ENCODE data around the gene BCAR3. TPM values are rescaled to one million over a fixed set of nuclear protein-coding genes. Genes with fewer than 3 reads are reported as not detected.

The BCAR3 gene
- total RNA-seq, 2 experiments from 2014 or later, result 0.74 to 0.82 TPM

DNA sequence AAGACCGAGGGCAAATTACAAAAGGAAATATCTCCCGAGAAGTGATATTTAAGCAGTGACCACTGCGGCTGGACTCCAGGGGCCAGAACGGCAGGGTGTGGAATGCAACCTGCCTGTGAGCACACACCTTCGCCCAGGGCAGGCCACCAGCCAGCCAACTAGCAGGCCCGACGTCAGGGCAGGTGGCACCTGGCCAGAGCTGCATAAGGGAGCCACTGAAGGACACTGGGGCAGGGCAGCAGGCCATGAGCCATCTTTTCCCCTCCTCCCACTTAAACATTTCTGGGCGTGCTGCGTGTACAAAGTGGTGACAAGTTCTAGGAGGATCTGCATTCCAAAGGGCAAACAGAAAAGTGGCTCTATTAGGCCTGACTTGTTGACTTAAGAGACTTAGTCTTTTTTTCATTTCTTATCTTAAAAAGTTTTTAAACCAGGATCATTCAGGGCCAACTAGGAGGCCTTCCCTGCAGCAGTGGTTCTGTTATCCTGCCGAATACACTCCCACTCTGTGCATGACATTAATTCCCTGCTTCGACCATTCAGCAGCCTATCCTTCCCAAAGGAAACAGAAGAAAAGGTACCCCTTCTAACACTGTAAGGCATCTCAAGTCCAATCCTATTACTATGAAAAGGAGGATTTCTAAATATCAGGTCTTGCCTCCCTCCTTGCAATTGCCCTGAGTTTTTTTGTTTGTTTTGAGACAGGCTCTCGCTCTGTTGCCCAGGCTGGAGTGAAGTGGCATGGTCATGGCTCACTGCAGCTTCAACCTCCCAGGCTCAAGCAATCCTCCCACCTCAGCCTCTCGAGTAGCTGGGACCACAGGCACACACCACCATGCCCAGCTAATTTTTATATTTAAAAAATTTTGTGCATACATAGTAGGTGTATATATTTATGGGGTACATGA is 96.3 kb downstream of the BCAR3 start:
- Mint-ChIP-seq H3K4me3 (no peak overlapping the region), H3K27me3 (no peaks in the 10 kb centered on the region), H3K27ac (no peak overlapping the region), H3K9me3 (no peaks in the 10 kb centered on the region), H3K36me3 (no peaks in the 10 kb centered on the region), H3K4me1 (ENCODE audit: low read depth) (no peaks in the 10 kb centered on the region)
- intact Hi-C loops (cut with micrococcal nuclease), result no loop called here
- DNase-seq, result no peak
- ChIA-PET POLR2A (no interaction called here), CTCF (no interaction called here)

GRCh38 chr1:93584261-93585003 is 97.2 kb downstream of the BCAR3 start:
- Mint-ChIP-seq H3K27me3 (no peaks in the 10 kb centered on the region), H3K4me3 (no peak overlapping the region), H3K4me1 (ENCODE audit: low read depth) (no peaks in the 10 kb centered on the region), H3K36me3 (no peaks in the 10 kb centered on the region), H3K9me3 (no peaks in the 10 kb centered on the region), H3K27ac (no peak overlapping the region)
- CTCF ChIA-PET, result interaction anchor here (0.7 kb wide), 1 partner anchor 45 kb away, joined by 3 read pairs; no protein-coding TSS in a partner anchor
- no peak for DNase-seq
- intact Hi-C loops (cut with micrococcal nuclease), result no loop called here
- POLR2A ChIA-PET, result no interaction called here

DNA sequence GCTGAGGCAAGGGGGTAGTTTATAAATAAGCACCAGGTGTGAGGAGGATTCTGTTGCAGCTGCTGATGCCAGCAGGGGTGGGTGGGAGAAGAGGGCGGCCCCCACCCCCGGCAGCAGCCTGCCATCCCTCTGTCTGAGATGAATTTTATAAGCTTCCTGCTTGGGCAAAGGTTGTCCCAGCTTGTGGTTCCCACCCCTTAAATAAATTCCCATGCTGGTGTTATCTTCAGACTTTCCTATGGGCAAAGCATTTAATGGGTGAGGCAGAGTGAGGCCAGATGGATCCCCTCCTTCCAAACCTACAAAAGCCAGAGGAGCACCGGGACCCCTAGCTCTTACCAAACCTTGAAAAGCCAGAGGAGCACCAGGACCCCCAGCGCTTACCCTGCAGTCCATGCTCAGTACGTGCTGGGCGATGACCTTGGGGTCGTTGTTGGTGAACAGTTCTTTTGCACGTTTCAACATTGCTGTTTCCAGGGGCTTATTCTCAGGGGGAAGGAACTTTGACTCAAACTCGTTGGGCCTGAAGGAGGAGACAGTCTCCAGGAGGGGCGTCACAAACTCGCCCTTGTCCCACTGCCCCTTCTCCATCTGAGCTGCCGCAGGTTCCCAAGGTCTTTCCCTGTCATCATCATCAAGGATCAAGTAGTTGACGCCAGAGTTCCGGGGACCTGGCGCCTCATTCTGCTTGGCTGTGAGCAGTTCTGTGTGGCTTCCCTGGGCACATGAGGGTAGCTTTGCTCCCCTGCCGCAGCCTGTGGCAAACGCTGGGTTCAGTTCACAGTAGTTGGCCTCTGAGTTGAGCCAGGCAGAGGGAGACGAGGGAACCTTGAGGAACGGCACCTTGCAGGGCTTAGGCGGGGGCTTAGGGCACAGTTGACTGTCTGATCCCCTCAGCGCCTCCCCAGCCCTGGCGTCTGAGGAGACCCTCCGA is 99.5 kb downstream of the BCAR3 start:
- CTCF ChIA-PET, result interaction anchor here (1.1 kb wide), 1 partner anchor 47 kb away, joined by 3 read pairs; no protein-coding TSS in a partner anchor
- Mint-ChIP-seq H3K4me3 (no peak overlapping the region), H3K27me3 (no peaks in the 10 kb centered on the region), H3K27ac (no peak overlapping the region), H3K9me3 (no peaks in the 10 kb centered on the region), H3K4me1 (ENCODE audit: low read depth) (no peaks in the 10 kb centered on the region), H3K36me3 (no peaks in the 10 kb centered on the region)
- no peak for DNase-seq
- POLR2A ChIA-PET, result no interaction called here
- intact Hi-C loops (cut with micrococcal nuclease), result no loop called here

DNA sequence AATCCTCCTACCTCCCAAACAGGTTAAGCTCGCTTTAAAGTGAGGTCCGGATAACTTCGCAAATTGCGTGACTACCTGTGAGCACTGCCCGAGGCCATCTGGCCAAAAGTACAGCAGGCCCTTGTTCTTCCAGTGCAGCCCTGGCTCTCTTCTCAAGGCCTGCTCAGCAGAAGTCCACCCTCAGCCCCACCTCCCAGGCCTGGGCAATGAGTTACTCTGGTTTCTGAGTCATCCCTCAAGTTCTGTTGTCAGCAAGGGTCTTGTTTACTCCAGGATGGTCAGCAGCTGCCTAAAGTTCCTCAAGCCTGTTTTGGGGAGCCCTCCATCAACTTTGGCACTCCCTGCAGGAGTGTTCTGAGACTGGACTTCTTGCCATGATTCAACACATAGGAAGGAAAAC is 101.7 kb downstream of the BCAR3 start:
- no peak overlapping the region for H3K4me3 Mint-ChIP-seq
- no peak for DNase-seq
- no peaks in the 10 kb centered on the region for H3K9me3 Mint-ChIP-seq
- CTCF ChIA-PET, result no interaction called here
- no peaks in the 10 kb centered on the region for H3K36me3 Mint-ChIP-seq
- no peaks in the 10 kb centered on the region for H3K27me3 Mint-ChIP-seq
- POLR2A ChIA-PET, result no interaction called here
- H3K4me1 Mint-ChIP-seq (ENCODE audit: low read depth), result no peaks in the 10 kb centered on the region
- H3K27ac Mint-ChIP-seq, result no peak overlapping the region
- intact Hi-C loops (cut with micrococcal nuclease), result no loop called here

DNA sequence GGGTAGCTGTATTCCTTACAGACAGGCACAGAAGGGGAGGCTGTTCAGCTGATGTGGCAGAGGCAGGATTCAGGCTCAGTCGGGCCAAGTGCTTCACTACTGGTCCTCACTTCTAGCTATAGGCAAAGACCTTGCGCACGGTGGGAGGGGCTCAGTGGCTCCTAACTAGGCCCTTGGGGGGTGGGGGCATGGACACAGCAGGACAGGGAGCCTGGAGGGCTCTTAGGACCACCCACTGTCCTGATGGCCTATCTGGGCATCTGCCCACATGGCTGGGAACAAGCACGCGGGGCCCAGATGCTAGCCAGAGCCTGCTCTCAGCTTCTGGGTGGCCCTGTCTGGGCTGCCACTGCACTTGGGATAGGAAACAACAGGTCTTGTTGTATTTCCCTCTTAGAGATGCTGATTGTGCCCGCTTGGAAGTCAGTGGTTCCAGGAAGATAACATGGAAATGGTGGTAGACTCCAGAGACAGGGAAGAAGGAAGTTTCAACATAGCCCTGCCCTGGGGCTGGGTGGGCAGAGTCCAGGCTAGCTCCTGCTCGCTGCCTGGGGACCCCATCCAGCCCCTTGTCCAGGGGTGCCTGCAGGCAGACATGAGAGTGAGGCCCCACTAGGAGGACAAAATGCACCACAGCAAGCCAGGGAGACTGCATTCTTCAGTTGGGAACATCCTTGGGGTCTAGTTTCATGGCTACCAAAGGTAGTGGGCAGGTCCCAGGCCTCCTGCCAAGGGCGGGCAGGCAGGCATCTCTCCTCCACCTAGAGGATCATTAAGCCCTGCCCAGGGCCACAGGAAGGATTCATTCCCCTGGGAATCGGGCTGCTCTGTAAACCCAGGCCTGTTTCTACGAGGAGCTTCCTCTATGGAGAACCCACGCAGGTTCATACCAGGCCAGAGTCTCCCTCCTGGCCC is 102.5 kb downstream of the BCAR3 start:
- no peak for DNase-seq
- ChIA-PET POLR2A (no interaction called here), CTCF (no interaction called here)
- H3K4me3 Mint-ChIP-seq, result no peak overlapping the region
- no peak overlapping the region for H3K27ac Mint-ChIP-seq
- no peaks in the 10 kb centered on the region for H3K9me3 Mint-ChIP-seq
- H3K36me3 Mint-ChIP-seq, result no peaks in the 10 kb centered on the region
- H3K27me3 Mint-ChIP-seq, result no peaks in the 10 kb centered on the region
- intact Hi-C loops (cut with micrococcal nuclease), result no loop called here
- no peaks in the 10 kb centered on the region for H3K4me1 Mint-ChIP-seq (ENCODE audit: low read depth)

DNA sequence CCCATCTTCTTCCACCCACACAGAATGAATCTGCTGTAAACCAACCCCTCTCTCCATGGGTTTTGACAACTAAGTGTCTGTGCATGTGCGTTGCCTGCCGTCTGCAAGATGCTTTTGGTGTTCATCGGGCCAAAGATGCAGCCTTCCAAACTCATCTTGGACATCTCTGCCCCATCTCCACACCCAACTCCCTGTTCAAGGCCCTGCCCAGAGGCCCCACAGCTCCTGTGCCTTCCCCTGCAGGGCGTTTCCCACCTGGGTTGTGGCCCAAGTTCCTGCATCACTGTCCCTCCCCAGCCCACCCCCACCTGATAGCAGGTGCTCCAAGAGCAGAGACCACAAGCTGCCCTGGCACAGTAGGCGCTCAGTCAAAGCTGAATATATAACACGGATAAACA is 103.2 kb downstream of the BCAR3 start:
- Mint-ChIP-seq H3K4me3 (no peak overlapping the region), H3K27ac (no peak overlapping the region), H3K27me3 (no peaks in the 10 kb centered on the region), H3K36me3 (no peaks in the 10 kb centered on the region), H3K9me3 (no peaks in the 10 kb centered on the region), H3K4me1 (ENCODE audit: low read depth) (no peaks in the 10 kb centered on the region)
- ChIA-PET POLR2A (no interaction called here), CTCF (no interaction called here)
- no peak for DNase-seq
- intact Hi-C loops (cut with micrococcal nuclease), result no loop called here

DNA sequence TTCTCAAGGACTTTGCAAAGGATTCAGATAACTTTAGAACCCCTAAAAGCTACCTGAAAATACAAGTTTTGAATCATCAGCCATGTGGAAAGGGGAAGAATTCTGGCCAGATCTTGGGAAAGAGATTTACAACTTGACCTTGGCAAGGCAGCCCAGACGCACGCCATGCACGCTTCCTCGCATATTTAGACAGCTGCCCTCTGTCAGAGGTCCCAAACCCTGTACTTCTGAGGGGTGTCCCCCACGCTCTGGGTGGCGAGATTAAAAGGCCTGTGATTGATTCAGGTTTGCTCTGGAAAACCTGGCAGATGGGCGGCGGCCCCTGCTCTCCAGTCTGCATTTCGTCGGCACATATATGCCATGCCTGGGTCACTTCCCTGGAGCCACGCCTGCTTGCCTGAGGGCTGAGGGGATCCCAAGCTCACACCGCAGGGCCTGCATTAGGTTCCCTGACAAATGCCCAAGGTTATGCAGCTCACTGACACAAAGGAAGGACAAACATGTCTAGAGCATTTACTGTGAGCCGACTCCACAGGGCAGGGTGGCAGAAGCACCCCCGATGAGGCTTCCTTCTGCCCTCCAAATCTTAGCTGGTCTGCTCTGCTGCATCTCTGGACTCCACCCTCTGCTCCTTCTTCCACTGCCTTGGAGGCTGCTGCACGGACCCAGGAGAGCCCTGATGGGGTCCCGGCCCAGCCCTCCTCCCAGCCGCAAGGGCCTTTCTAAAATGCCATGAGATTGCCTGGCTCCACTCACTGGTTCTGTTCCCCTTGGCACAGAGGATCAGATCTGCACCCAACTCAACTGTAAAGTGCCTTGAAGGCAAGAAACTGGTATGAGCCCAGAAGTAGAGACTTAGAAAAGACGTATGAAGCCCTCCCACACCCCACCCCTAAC is 103.9 kb downstream of the BCAR3 start:
- POLR2A ChIA-PET, result no interaction called here
- H3K36me3 Mint-ChIP-seq, result no peaks in the 10 kb centered on the region
- intact Hi-C loops (cut with micrococcal nuclease), result no loop called here
- CTCF ChIA-PET, result no interaction called here
- H3K4me1 Mint-ChIP-seq (ENCODE audit: low read depth), result no peaks in the 10 kb centered on the region
- no peak overlapping the region for H3K27ac Mint-ChIP-seq
- no peaks in the 10 kb centered on the region for H3K9me3 Mint-ChIP-seq
- H3K27me3 Mint-ChIP-seq, result no peaks in the 10 kb centered on the region
- no peak overlapping the region for H3K4me3 Mint-ChIP-seq
- no peak for DNase-seq

DNA sequence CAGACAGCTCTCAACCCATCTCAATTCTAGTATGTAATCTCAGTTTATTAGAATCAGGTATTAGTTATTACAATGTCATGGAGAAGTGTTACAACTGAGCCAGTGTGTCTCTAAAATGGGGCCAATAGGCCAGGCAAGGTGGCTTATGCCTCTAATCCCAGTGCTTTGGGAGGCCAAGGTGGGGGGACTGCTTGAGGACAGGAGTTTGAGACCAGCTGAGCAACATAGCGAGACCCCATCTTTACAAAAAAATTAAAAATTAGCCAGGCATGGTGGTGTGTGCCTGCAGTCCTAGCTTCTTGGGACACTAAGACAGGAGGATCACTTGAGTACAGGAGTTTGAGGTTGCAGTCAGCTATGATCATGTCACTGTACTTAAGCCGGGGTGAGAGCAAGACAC is 104.9 kb downstream of the BCAR3 start:
- Mint-ChIP-seq H3K27me3 (no peaks in the 10 kb centered on the region), H3K9me3 (no peaks in the 10 kb centered on the region), H3K4me3 (no peak overlapping the region), H3K4me1 (ENCODE audit: low read depth) (no peaks in the 10 kb centered on the region), H3K36me3 (no peaks in the 10 kb centered on the region), H3K27ac (no peak overlapping the region)
- intact Hi-C loops (cut with micrococcal nuclease), result no loop called here
- no peak for DNase-seq
- CTCF ChIA-PET, result no interaction called here
- POLR2A ChIA-PET, result no interaction called here

DNA sequence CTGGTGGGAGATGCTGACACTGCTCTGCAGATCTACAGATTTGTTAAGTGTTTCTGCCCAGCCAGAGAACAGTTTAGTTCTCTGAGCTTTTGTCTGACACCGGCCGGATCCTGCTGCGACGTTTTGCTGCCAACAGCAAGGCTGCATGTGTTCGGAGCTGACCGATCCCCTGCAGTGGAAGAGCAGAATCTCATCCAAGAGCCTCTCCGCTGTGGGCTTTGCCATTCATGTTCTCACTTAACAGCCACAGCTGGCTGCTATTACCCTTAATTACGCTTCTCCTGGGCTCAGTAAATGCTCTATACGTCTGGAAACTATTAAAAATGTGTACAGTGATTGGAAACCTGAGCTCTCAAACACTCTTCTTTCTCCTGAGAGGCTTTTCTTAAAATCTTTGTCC is 105.3 kb downstream of the BCAR3 start:
- Mint-ChIP-seq H3K27ac (no peak overlapping the region), H3K27me3 (no peaks in the 10 kb centered on the region), H3K9me3 (no peaks in the 10 kb centered on the region), H3K4me3 (no peak overlapping the region), H3K4me1 (ENCODE audit: low read depth) (no peaks in the 10 kb centered on the region), H3K36me3 (no peaks in the 10 kb centered on the region)
- CTCF ChIA-PET, result no interaction called here
- no peak for DNase-seq
- intact Hi-C loops (cut with micrococcal nuclease), result no loop called here
- POLR2A ChIA-PET, result no interaction called here

DNA sequence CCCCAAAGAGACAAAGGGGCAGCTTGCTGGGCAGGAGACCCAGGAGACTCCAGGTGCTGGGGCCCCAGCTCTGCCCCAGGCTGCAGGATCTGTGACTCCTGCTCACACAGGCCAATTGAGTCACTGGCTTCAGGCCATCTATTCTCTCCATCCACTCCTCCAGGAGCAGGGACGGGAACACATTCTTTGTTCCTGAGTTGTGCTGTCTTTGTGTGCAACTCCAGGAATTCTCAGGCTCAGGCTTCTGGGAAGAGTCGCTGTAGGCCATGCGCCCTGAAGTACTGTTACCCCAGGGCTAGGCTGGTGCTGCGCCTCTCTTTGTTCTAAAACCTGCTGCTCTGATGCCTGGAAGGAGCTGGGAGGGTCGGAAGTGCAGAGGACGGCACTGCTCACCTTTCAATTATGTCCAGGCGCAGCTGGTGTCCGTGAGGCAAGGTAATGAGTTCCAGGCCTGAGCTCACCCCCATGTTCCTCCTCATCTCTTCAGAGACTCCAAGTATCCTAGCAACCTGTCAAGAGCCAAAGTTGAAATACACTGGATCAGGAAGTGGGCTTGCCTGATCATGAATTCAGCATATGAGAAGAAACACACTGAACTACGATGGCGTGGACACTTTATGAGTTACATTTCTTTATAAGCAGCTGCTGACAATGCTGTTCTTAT is 105.9 kb downstream of the BCAR3 start:
- Mint-ChIP-seq H3K27ac (no peak overlapping the region), H3K4me3 (no peak overlapping the region), H3K4me1 (ENCODE audit: low read depth) (no peaks in the 10 kb centered on the region), H3K36me3 (no peaks in the 10 kb centered on the region), H3K27me3 (no peaks in the 10 kb centered on the region), H3K9me3 (no peaks in the 10 kb centered on the region)
- ChIA-PET CTCF (no interaction called here), POLR2A (no interaction called here)
- no peak for DNase-seq
- intact Hi-C loops (cut with micrococcal nuclease), result no loop called here

Data from activated CD4-positive, alpha-beta memory T cell treated with anti-CD3 and anti-CD28 coated beads for 36 hours (primary cell).